CD4-positive, alpha-beta T cell treated with Interleukin-15 for 1 hour (primary cell): ENCODE results near the gene RABL6.
"Not testable (repeated sequence)": the region's sequence is repeated elsewhere in the genome, so short reads cannot be mapped to it uniquely, and the experiment has no call there.

ENCODE experiments used
- DNase-seq: peaks from one replicate; pipeline ENCODE4 v3.0.0-alpha.2; 2020

The RABL6 gene

DNA sequence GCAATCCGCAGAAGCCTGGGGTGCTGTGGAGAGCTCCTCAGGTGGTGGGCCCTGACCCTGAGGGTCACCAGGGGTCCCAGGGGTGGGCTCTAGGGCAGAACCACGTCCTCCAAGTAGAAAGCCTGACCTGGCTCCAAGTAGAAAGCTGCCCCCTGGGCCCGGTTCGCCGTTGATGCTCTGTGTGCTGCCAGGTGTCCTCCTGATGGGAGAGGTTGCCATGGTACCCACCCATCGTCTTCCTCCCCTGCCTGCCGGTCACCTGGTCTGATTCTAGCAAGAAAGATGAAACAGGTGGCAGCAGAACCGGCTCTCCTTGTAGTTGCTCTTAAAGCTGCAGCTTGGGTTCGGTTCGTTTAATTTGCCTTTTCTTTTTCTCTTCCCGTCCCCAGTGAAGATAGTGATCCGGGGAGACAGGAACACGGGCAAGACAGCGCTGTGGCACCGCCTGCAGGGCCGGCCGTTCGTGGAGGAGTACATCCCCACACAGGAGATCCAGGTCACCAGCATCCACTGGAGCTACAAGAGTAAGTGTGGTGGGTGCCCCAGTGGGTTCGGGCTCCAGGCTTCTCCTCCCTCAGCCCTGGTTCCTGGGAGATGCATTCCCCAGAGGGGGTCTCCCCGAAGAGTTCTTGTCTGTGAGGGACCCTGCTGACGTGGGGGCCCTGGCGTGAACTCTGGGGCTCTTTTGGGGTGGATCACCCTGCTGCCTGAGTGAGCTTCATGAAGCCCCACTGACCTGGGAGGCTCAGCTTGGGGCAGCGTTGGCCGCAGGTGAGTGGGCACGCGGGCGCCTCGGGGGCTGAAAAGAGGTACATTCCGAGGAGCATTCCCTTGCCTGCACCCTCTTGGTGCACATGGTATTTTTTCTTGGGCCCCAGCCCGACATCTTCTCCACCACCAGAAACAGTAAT lies 15.6 kb downstream of the RABL6 start:
- no peak for DNase-seq

DNA sequence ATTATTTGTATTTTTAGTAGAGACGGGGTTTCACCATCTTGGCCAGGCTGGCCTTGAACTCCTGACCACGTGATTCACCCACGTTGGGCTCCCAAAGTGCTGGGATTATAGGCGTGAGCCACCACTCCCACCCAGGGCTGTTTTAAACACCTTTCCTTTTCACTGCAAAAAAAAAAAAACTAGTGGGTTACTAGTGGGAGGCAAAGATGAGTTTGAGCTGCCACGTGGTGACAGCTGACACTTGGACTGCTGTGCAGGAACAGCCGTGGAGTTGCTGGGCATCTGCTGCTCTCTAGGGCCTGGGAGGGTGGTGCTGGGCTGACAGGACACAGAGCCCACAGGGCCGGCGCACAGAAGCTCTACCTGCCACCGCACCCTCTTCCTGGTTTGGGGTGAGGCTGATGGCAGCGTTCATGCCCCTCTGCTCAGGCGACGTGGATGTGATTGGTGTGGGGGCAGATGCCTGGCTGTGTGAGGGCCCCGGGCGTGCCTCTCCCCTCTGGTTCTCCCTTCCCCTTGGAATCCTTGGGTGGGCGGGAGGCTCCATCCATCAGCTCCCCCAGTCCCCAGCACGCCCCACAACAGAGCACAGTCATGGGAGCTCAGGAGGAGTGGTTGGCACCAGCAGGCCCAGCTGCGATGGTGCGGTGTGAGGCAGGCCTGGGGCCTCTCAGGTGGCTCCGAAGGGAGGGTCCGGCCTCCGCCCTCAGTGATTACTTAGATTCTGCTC lies 16.9 kb downstream of the RABL6 start:
- no peak for DNase-seq

GRCh38 chr9:136825295-136826187 lies 17.8 kb downstream of the RABL6 start:
- no peak for DNase-seq

- DNase-seq = no peak
These were observed 18.4 kb downstream of the RABL6 start for GRCh38 chr9:136826188-136826541.

DNA sequence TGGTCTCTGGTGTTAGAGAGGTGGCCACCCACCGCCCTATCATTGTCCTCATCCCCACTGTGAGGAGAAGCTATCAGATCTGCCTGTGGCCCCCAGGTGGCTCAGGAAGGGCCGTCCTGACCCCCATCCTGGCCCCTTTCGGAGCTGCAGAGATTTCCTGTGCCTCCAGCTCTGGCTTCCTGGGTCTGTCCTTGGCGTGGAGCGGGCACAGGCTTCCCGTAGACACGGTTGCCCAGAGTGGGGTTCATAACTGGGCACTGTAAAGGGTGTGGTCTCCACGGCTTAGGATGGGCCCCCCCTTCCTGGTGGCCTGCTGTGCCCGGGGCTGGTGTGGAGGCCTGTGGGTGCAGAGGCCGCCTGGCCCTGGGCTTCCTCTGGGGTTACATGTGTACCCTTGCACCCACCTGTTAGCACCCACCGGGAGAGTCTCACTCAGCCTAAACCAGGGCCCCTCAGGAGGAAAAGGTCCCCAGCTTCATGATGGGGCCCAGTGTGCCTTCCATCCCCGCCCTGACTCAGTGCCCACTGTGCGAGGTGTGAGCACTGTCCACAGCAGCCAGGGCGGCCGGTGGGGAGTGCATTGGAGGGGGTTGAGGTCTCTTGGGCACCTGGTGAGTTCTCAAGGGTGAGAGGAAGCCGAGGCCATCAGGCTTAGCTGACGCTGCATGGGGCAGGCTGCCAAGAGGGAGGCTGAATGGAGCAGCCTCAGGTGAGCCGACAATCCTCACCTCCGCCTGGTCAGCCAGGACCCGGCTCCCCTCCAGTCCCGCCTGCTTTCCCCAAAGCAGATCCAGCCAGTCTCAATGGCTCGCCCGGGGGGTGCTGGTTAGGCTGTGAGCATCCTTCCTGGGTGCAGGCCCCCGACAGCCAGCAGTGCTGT lies 19.2 kb downstream of the RABL6 start:
- DNase-seq = no peak

DNA sequence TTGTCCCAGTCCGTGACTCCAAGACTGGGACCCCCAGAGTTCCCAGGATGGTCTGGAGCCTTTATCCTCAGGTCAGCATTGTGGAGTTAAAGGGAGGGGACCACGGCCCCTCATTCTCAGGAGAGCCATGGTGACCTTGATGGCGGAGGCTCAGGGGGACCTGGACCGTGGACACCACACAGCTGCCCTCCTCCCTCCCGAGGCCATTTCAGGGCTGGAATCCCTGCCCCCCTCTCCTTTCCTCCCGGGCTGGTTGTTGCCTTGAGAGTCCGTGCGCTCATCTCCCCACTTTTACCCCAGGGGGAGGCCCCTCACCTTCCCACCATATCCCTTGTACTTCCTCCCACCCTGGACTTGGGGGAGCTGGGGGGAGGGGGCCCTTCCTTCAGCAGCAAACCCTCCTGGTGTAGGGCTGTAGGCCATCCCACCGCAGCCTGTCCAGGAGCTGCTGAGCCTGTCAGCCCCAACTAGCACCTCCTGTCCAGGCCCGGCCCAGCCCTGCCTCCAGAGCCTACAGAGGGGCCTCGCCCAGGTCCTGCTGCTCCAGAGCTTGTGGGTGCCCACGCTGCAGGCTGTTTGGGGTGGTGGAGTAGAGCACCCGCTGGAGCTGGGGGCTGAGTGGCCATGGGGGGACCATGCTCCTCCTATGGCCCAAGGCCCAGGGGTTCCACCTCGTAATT lies 20.2 kb downstream of the RABL6 start:
- no peak for DNase-seq

GRCh38 chr9:136828474-136829140 lies 20.9 kb downstream of the RABL6 start:
- DNase-seq = no peak

- no peak for DNase-seq
These were observed 21.7 kb downstream of the RABL6 start for GRCh38 chr9:136829412-136829811.

DNA sequence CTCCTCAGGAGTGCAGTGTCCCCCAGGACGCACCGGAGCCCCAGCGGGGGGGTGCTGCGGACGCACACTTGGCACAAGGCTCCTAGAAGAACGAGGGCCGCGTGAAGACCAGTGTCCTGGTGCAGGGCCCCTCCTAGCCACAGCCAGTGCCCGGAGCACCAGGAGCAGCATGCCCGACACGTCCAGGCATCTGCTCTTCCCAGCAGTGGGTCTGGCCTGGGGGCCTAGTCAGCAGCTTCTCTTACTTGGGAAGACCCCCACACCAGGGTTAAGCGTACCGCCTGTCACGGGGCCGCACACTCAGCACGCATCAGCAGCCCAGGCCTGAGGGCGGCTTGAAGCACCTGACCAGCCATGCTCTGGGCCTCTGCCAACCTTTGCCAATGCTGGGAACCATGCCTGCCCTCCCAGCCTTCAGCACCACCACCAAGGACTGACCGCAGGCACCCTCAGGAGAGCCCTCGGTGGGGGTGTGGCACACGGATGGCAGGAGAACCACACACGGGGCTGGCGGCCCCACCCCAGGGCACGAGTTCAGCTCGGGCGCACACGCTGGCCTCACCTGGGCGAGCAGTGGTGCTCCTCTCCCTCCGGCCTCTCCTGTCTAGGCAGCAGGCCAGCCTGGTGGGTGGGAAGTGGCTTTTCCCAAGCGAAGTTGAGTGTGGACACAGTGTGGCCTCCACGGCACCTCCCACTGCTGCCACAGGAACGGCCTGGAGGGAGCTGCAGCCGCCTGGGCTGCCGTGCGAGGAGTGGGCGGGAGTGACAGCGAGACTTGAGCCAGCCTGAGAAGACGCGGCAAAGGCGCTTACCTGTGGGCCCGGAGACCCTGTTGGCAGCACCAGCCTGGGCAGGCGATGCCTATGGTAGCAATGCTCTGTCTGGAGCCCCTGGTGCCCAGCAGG lies 22.5 kb downstream of the RABL6 start:
- no peak for DNase-seq

DNA sequence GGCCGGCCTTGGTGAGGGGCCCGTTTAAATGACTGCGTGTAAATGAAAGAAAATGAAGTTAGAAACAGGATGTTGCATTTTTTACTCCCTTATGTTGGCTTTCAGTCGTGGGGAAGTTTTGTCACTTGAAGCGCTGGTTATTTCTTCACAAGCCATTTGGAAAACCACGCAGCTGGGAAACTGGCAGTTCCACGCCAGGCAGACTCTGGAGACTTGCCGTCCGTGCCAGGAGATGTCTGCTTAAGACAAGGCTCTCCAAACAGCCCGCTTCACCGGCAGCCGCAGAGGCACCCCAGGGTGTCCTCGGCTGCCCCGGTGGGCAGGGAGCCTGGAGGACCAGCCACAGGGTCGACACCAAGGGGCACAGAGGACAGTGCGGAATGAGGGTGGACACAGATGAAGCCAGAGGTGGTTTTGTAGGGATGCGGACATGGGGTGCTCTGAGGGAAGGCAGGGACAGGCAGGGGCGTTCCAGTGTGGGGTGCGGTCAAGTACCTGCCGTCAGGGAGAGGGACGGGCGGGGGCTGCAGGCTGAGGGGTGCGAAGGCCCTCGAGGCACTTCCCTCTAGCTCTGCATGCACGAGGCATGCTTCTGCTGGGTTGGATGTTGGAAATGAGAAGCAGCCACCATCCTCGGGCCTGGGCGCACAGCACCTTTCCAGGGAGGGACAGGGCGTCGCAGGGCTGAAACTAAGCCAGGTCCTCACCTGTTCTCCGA lies 23.4 kb downstream of the RABL6 start:
- no peak for DNase-seq

GRCh38 chr9:136831720-136832104 lies 24.0 kb downstream of the RABL6 start:
- no peak for DNase-seq

GRCh38 chr9:136832581-136832980 lies 24.8 kb downstream of the RABL6 start:
- DNase-seq = no peak

DNA sequence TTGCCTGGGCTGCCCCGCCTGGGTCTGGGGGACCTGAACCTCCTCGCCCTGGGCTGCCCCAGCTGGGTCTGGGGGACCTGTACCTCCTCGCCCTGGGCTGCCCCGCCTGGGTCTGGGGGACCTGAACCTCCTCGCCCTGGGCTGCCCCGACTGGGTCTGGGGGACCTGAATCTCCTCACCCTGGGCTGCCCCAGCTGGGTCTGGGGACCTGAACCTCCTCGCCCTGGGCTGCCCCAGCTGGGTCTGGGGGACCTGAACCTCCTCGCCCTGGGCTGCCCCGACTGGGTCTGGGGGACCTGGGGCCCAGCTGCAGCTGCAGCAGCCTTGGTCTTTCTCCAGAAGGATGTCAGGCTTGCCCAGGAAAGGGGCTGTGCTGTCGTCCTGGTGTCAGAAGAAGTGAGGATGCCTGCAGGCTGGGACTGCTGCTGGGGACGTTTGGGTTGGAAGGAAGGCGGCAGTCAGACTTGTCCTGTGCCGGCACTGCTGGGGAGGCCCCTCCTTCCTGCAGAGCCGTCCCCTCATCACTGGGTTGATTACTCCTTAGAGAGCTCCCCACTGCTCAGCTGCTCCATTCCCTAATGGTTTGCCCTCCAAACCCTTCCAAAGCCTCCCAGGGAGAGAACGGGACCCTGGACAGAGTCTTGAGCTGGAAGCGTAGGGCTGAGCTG lies 25.8 kb downstream of the RABL6 start:
- not testable (repeated sequence) for DNase-seq

DNA sequence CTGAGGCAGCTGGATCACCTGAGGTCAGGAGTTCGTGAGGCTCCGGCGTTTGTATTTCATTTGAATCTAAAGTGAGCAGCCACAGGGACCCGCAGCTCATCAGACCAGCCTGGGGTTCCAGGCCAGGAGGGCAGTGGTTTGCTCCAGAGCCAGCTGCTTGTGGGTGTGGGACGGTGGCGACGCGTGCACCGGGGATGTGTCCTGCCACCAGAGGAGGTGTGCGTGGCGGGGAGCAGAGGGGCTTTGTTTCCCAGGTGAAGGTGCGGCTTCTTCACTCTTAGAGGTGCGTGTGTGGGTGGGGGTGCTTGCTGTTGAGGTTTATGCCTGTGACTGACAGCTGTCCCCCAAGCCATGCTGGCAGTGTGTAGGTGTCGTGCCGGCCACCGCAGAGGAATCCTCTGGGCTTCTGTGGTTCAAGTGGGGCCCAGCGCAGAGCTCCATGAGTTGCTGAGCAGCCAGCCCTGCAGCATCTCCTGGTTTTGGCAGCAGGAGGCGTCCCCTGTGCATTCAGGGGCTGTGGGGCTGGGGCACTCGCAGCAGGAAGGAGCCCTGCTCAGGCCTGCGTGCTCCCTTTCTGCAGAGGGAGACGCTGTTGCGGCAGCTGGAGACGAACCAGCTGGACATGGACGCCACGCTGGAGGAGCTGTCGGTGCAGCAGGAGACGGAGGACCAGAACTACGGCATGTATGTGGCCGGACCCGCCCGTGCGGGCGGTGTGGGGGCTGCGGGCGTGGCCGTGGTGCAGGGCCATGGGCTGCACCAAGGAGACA lies 27.6 kb downstream of the RABL6 start:
- DNase-seq = no peak

DNA sequence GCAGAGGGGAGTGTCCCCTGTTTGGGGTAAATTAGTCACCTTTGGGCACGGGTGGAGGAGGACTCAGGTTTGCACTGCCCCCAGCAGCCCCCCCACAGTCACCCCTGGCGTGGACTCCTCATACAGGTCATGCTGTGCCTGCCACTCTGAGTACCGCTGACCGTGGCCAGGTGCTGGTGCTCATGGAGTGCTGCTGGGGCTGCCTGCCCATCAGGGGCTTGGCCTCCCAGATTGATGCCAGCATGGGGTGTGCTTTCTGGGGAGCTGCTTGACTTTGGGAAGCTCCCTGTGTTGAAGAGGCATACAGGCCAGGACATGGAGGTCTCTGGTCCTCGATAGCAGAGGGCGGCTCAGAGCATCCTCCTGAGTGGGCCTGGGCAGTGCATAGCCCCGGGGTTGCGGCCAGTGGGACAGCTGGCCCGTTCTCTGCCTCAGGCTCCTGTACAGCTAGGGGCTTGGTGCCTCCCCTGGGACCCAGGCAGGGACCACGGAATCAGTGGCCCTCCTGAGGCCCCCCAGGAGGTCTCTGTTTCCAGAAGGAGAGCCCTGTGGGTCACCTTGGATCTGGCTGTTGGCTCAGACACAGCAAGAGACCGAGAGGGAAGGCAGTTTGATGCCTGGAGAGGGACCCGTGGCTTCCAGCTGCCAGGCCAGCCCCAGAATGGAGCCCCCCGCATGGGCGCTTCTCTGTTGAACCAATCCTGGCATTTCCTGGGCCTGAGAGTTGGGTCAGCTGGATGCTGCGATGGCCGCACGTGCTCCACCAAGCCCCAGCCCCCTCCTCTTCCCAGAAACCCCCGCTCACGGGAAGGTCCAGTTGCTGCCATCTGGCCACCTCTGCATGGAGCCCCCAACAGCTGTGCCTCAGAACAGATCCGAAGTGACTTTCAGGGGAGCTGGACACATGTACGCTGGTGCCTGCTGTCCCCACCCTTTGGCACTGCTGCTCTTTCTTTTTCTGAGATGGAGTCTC lies 28.5 kb downstream of the RABL6 start:
- DNase-seq = no peak

DNA sequence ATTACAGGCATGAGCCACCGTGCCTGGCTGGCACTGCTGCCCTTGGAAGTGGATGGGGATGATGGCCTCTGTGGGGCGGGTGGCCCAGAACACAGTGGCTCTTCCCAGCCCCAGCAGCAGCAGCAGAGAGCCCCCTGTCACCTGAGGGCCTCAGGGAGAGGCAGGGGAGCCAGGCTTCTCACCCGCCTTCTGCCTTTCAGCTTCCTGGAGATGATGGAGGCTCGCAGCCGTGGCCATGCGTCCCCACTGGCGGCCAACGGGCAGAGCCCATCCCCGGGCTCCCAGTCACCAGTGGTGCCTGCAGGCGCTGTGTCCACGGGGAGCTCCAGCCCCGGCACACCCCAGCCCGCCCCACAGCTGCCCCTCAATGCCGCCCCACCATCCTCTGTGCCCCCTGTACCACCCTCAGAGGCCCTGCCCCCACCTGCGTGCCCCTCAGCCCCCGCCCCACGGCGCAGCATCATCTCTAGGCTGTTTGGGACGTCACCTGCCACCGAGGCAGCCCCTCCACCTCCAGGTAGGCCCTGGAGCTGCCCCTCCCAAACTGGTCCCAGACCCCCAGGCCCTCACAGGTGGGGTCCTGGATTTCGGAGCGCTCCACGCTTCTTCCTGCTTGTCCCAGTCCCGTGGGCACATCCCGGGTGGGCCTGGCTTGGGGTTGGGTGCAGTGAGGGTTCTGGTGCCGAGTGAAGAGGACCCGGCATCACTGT lies 29.6 kb downstream of the RABL6 start:
- DNase-seq = no peak
